Measurements from ENCODE around the gene PSMA7. TPM values are rescaled to one million over a fixed set of nuclear protein-coding genes. Genes with fewer than 3 reads are reported as not detected.

The PSMA7 gene
- total RNA-seq, 1 donor from 2014 or later, result 301 TPM

GRCh38 chr20:62170536-62170935 is 27.3 kb upstream of the PSMA7 start:
- Histone ChIP-seq H3K4me3 (no peak overlapping the region), H3K9me3 (no peaks in the 10 kb centered on the region), H3K4me1 (no peaks in the 10 kb centered on the region), H3K27me3 (no peaks in the 10 kb centered on the region), H3K36me3 (peaks cover 27 to 62% of the 10 kb centered on the region in 2 donors), H3K27ac (no peak overlapping the region)
- DNase-seq (ENCODE audit: low spot score in 2 of 2), result no peak
- intact Hi-C loops (cut with DNase I), result no loop called here
- TF ChIP-seq CTCF (IDR thresholded peaks at IDR 0.05), result no peak

- intact Hi-C loops (cut with DNase I), result no loop called here
- no peaks in the 10 kb centered on the region for H3K27me3 ChIP-seq
- no peak for DNase-seq (ENCODE audit: low spot score in 2 of 2)
Observed at GRCh38 chr20:62168890-62169435, 25.8 kb upstream of the PSMA7 start.

GRCh38 chr20:62168061-62168460 is 24.9 kb upstream of the PSMA7 start:
- TF ChIP-seq CTCF (IDR thresholded peaks at IDR 0.05), result no peak
- Histone ChIP-seq H3K9me3 (no peaks in the 10 kb centered on the region), H3K27ac (no peak overlapping the region), H3K27me3 (no peaks in the 10 kb centered on the region), H3K4me1 (no peaks in the 10 kb centered on the region), H3K36me3 (peaks cover 34 to 66% of the 10 kb centered on the region in 2 donors), H3K4me3 (no peak overlapping the region)
- no peak for DNase-seq (ENCODE audit: low spot score in 2 of 2)
- intact Hi-C loops (cut with DNase I), result no loop called here

More at GRCh38 chr20:62168890-62169435, 25.8 kb upstream of the PSMA7 start:
- TF ChIP-seq CTCF (IDR thresholded peaks at IDR 0.05), result no peak
- no peaks in the 10 kb centered on the region for H3K4me1 ChIP-seq
- H3K27ac ChIP-seq, result no peak overlapping the region
- H3K36me3 ChIP-seq, result peaks cover 29 to 62% of the 10 kb centered on the region in 2 donors
- no peaks in the 10 kb centered on the region for H3K9me3 ChIP-seq
- no peak overlapping the region for H3K4me3 ChIP-seq

GRCh38 chr20:62167474-62167873 is 24.3 kb upstream of the PSMA7 start:
- no peak for DNase-seq (ENCODE audit: low spot score in 2 of 2)
- no peaks in the 10 kb centered on the region for H3K4me1 ChIP-seq
- H3K4me3 ChIP-seq, result no peak overlapping the region
- no peaks in the 10 kb centered on the region for H3K27me3 ChIP-seq
- no peak for TF ChIP-seq CTCF (IDR thresholded peaks at IDR 0.05)
- no peak overlapping the region for H3K27ac ChIP-seq
- H3K36me3 ChIP-seq, result peaks cover 37 to 66% of the 10 kb centered on the region in 2 donors
- no peaks in the 10 kb centered on the region for H3K9me3 ChIP-seq
- intact Hi-C loops (cut with DNase I), result no loop called here

GRCh38 chr20:62165762-62166399 is 22.7 kb upstream of the PSMA7 start:
- DNase-seq (ENCODE audit: low spot score in 2 of 2), result no peak
- Histone ChIP-seq H3K27ac (no peak overlapping the region), H3K4me3 (no peak overlapping the region), H3K9me3 (no peaks in the 10 kb centered on the region), H3K4me1 (no peaks in the 10 kb centered on the region), H3K27me3 (no peaks in the 10 kb centered on the region), H3K36me3 (peaks cover 49 to 81% of the 10 kb centered on the region in 2 donors)
- intact Hi-C loops (cut with DNase I), result no loop called here
- TF ChIP-seq CTCF (IDR thresholded peaks at IDR 0.05), result no peak

Measured in ascending aorta (tissue), 2 donors.